GM19035 (cell line): ENCODE measurements around the gene ADAP2.
"Not testable (repeated sequence)": the region's sequence is repeated elsewhere in the genome, so short reads cannot be mapped to it uniquely, and the experiment has no call there.

Experiments used
- ATAC-seq: cut with Tn5 transposase; IDR thresholded peaks from one replicate; pipeline ENCODE4 v1.9.1; 2021; ENCODE audit not compliant: unreplicated experiment

Gene ADAP2

DNA sequence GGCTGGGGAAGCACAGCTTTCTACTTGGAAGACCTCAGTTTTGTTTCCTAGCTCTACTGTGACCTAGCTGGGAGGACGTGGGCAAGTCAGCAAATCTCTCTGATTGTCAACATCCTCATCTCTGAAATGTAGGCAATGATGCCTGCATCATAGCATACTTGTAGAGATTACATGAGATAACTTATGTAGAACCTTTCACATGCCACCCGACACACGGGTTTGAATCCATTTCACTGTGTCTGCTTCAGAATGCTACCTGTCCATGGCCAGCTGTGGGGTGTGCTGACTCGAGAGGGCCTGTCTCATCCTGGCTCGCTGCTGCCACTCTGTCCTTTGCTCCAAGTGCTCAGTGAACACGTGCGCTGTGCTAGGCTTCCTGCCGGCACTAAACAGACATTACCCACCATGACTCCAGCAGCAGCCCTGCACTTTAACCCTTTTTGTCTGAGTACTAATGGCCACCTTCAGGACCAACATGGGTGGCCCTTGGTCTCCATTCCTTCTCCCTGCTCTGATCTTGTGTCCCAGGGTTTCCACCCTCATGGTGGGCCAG is 7.4 kb downstream of the ADAP2 start:
- no peak for ATAC-seq

DNA sequence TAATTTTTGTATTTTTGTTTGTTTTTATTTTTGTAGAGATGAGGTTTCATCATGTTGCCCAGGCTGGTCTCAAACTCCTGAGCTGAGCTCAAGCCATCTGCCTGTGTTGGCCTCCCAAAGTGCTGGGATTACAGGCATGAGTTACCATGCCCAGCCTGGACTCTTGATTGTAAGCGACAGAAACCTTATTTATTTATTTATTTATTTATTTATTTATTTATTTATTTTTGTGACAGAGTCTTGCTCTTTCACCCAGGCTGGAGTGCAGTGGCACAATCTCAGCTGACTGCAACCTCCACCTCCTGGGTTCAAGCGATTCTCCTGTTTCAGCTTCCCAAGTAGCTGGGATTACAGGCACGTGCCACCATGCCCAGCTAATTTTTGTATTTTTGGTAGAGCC is 8.1 kb downstream of the ADAP2 start:
- ATAC-seq: not testable (repeated sequence)

DNA sequence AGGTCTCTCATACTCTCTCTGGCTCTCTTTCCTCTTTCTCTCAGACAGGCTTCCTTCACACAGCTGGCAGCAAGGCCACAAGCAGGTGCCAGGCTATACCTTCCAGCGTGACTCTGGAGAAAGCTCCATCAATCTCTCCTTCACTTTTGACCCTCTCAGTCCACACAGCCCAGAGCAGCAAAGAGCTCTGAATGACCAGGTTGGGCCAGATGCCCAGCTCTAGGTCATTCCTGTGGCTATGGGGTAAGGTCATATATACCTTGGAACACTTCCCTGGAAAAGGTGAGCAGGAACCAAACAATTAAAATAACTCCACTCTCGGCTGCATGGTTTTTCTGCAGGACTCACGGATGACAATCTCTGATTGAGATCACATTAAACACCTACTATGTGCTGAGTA is 8.8 kb downstream of the ADAP2 start:
- no peak for ATAC-seq

DNA sequence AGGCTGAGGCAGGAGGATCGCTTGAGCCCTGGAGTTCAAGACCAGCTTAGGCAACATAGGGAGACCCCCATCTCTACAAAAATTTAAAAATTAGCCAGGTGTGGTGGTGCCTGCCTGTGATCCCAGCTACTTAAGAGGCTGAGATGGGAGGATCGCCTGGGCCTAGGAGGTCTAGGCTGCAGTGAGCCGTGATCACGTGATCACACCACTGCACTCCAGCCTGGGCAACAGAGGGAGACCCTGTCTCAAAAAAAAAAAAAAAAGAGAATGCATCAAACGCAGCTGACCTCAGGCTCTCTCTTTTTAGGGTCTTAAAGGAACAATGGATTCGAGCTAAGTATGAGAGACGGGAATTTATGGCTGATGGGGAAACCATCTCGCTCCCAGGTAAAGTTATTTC is 9.8 kb downstream of the ADAP2 start:
- not testable (repeated sequence) for ATAC-seq

DNA sequence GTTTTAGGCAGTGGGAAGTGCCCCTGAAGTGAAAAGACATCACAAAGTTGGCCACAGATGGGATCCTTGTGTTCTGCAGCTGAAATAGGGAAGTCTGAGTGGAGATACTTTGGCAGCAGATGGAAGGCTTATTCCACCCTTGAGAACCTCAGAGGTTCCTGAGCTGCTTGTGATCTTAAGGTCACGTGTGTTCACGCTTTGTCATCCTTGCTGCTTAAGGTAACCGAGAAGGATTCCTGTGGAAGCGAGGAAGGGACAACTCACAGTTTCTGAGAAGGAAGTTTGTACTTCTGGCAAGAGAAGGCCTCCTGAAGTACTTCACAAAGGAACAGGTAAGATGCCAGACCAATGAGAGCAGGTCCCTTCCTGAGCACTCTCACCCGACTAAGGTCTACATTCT is 12.2 kb downstream of the ADAP2 start:
- no peak for ATAC-seq

DNA sequence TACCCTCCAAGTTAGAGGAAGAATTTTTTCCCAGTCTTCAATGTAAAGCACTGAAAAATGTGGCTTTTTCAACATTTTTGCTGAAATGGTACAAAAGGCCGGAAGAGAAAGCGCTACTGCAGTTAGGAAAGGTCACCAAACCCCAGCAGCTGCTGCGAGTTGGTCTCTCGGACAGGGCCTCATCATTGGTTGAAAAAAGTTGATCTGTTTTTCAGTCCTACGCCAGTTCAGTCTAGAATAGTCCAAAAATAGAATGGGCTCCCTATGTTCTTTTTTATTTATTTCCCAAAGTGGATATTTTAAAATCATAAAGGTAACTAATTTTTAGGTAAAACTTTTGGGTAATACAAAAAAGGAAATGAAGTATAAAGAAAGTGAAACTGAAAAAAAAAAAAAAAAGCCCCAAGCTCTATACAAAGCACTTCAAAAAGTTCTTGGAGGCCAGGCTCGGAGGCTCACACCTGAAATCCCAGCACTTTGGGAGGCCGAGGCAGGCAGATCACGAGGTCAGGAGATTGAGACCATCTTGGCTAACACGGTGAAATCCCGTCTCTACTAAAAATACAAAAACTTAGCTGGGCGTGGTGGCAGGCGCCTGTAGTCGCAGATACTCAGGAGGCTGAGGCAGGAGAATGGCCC is 17.4 kb downstream of the ADAP2 start:
- no peak for ATAC-seq

DNA sequence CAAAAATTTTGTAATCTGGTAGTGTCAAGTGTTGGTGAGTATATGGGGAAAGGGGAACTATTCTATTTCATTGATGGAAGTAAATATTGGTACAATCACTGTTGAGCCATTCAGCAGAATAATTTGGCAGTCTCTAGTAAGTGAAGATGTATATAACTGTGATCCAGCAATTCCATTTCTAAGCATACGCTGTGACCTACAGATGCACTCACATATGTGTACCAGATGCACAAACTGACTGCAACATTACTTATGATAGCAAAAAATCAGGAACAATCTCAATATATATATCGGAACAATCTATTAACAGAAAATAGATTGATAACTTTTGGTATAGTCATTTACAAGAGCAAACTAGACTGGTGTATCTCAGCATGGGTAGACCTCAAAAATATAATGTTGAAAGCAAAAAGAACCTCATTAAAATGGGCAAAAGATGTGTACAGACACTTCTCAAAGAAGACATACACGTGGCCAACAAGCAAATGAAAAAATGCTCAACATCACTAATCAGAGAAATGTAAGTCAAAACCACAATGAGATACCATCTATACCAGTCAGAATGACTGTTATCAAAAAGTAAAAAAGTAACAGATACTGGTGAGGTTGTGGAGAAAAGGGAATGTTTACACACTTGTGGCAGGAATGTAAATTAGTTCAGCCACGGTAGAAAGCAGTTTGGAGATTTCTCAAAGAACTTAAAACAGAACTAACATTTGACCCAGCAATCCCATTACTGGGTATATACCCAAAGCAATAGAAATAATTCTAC is 20.7 kb downstream of the ADAP2 start:
- ATAC-seq: no peak

DNA sequence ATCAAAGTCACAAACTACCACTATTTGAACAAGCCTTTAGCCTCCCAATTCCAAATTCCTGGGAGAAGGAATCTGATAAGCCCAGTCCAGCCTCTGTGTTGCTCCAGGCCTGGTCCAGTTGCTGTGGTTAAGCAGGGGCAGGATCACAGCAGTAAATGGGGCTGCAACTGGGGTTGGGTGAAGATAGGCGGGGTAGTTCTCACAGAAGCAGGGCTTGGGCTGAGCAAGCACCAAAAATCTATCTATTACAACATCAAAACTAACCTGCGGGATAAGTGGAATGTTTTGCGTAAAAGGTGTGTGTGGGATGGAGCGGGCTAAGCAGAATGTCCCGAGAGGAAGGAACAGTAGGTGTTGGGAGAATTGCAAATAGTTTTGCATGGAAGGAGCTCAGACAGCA is 26.1 kb downstream of the ADAP2 start:
- ATAC-seq: no peak

DNA sequence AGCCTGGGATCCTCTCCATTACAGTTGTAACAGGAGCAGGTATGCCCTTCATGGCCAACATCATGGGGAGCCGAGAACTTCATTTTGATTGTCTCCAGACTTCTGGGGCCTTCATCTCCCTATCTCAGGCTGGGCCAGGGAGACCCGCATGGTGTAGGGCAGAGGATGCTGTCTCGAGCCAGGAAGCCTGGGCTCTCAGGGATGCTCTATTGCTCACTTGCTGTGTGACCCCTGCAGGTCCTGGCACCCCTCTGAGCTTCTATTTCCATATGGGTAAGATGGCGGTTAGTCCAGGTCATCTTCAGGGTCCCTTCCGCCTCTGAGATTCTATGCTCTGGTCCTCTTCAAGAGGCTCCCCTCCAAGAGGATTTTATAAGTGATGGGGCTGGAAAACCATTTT is 28.4 kb downstream of the ADAP2 start:
- no peak for ATAC-seq

DNA sequence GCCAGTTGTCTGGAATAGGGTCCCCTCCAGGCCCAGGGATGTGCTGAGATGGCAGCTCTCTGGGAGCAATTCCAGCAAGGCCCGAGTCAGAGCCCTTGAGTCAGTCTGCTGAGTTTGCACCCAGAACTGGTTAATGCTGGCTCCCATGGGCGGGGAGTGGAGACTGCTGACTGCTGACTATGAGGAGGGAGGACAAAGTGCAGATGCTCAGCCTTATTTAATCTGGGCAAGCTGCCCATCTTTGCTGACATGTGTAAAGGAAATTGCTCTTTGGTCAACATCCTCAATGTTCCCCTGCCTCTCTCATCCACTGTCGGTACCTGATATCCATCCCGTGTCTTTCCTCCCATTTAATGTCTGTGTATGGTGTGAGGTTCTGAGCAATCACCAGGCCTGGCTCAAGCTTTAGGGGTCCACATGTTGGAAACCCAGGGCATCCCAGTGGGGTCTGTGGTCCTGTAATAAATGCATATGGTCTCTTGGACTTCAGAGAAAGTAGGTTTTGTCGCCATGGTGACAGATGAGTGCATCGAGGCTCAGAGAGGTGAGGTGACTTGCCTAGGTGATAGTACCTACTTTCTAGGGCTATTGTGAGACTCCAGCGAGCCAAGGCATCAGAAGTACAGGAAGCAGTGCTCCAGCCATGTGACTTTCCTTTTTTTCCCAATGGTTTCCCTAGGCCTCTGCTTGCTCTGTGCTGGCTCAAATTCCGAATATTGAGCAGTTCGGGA is 29.1 kb downstream of the ADAP2 start:
- no peak for ATAC-seq

DNA sequence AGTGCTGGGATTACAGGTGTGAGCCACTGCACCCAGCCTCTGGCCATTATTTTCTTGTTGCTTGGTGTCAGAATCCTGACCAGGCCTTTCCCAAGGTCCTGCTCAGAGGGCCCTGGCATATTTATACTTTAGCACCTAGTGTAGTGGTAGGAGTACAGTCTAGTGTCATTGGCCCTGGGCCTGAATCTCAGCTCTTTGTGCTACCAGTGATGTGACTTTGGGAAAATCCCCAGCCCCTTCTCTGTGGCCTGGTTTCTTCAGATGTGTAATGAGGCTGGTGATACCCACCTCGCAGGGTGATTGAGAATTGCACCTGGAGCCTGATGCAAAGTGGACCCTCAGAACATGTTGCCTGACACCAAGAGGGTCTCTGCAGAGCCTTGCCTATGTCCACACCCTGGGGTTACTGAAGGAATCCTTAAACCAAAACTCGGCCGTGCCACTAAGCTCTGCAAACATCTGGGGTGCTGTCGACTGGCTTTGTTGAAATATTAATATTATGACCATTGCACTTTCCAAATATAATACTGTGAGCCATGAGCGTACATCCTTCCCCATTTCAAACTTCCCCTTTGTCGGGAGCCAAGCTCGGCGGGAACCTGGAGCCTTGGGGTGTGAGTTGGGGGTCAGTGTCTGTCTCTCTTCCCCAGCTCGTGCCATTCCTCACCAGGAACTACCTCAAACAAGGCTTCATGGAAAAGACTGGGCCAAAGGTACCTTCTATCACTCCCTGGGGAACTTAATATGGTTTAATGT is 31.1 kb downstream of the ADAP2 start:
- ATAC-seq: no peak

DNA sequence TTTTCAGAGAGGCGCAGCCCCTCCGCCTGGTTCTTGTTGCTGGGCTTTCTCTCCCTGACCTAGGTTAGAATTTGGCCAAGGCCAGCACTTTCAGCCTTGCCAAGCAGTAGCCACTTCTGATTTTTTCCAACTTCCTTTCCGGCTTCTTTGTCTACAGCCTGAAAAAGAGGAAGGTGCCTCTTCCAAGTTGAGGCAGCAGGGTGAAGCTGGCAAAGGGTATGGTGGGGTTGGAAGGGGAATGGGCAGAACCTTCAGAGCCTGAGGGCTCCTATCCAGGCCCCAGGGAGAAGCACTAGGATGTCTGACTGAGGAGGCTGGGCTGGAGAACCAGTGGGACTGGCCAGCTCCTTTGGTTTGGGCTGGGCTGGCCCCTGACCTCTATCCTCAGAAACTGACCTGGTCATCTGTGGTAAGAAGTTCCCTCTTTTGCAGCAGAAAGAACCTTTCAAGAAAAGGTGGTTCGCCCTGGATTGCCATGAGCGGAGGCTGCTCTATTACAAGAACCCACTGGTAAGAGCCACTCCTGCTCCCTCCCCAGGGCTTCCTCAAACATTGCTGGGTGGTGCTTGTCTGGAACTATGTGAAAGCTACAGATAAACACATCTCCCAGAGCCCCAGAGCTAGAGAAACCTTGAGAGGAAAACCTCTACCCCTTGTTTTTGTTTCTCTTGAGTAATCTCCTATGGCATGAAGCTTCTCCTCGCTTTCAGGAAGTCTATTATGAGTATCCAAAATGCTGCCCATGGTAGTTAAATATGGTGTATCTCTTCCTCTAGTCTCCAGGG is 32.5 kb downstream of the ADAP2 start:
- ATAC-seq: no peak

DNA sequence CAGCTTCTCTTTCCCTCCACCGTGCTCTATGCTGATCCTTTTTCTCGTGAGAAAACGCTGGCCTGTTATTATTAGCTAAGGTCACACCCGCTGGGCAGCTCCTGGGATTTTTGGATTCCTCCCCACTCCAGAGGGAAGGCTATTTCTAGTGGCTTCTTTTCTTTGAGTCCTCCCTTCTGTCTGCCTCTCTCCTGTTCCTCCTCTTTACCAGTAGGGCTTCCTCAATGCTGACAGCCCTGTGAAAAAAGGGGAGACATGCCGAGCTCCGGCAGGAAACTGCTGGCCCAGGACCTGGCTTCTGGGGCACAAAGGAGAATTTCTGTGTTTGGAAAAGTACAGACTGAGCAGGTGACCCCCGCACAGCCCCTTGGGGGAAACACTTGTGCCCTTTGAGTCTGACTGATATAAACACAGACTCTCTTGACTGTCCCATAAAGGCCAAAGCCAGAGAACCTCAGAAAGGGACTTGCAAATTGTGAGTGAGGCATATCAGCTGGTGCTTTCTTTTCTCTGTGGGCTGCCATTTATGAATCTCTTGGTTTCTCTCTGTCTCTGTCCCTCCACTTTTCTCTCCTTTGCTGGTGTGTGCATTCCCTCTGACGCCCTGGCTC is 35.1 kb downstream of the ADAP2 start:
- ATAC-seq: no peak

DNA sequence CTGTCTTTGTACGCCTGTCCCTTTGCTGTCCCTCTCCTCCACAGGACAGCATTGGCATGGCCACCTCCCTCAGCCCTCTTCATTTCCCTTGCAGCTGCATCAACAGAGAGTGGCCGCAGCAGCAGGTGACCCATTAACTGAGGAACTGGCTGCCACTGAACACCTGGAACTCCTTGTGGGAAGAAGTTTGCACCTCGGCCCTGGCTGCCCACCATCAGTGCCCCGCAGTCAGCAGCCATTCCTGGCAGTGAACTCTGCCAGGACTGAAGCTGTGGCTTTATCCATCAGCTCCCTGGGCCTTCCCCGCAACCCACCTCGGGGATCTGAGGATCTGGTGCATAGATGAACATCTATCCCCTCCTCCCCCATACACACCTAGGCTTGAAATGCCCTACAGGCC is 36.0 kb downstream of the ADAP2 start:
- ATAC-seq: no peak

DNA sequence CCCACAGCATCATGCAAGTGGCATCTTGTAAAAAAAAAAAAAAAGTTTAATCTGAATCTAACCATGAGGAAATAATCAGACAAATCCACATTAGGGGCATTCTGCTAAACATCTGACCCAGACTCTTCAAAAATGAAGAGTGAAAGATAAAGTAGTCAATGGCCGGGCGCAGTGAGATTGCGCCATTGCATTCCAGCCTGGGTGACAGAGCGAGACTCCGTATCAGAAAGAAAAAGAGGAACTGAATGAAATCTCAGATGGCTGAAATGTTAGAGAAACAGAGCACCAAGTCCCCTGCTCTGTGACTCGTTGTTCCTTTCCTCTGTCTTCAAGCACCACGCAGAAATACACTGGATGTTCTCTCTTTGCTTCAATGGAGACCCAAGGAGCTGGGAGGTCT is 36.4 kb downstream of the ADAP2 start:
- ATAC-seq: no peak

DNA sequence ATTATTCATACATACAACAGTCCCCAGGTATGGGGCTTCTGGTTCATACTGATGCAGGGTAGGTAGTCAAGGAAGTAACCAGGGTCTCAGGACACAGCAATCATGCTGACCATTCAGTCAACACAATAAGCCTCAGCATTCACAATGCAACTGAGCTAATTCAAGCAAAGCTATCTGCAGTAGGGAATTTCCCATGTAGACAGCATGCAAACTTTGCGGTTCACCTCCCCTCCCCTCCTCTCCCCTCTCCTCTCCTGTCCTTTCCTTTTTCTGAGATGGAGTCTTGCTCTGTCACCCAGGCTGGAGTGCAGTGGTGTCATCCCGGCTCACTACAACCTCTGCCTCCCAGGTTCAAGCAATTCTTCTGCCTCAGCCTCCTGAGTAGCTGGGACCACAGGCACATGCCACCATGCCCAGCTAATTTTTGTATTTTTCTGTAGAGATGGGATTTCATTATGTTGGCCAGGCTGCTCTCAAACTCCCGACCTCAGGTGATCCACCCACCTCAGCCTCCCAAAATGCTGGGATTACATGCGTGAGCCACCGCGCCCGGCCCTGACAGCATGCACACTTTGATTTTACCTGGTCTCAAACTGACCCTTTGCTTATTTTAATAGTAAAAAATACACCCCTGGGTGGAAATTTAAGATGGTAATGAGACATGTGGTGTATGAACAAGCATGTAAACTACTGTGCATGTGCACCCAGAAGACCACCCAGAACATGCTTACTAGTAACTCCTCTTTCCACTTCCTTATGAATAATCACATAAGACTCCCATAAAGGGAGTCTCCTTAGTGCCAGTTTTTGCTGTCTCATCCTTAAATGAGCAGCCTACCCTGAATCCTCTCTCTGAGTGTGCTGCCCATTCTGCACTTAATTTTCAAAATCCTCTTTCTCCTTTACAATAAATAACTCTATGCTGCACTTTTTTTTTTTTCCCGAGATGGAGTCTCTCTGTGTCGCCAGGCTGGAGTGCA is 39.8 kb downstream of the ADAP2 start:
- ATAC-seq: no peak

DNA sequence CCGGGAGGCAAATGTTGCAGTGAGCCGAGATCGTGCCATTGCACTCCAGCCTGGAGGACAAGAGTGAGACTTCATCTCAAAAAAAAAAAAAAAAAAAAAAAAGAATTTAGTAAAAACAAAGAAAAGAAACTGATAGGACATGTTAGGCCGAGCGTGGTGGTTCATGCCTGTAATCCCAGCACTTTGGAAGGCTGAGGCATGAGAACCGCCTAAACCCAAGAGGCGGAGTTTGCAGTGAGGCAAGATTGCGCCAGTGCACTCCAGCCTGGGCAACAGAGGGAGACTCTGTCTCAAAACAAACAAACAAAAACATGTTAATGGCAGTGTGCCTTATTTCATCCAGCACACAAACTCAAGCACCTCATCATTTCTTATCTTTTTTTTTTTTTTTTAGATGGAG is 42.6 kb downstream of the ADAP2 start:
- ATAC-seq: not testable (repeated sequence)

DNA sequence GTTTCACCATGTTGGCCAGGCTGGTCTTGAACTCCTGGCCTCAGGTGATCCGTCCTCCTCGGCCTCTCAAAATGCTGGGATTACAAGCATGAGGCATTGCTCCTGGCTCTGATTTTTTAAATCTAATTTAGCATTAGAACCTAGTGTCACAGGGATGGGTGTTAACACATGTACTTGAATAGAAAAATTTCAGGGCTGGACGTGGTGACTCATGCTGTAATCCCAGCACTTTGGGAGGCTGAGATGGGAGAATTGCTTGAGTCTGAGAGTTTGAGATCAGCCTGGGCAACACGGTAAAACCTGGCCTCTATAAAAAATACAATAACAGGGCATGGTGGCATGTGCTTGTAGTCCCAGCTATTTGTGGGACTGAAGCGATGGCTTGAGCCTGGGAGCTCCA is 43.1 kb downstream of the ADAP2 start:
- no peak for ATAC-seq

DNA sequence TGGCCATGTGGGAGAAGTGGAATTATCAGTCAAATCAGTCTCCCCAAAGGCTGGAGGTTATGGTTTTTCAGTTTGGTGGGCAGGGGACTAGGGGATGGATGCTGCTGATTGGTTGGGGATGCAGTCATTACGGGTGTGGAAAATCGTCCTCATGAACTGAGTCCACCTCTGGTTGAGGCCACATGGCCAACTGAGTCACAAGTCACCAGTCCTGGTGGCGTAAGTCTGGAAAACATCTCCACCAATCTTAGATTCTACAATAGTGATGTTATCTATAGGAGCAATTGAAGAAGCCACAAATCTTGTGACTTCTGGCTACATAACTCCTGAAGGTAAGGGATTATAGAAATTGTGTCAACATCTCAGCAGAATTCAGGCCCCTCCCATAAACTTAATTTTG is 43.9 kb downstream of the ADAP2 start:
- ATAC-seq: no peak
